Peyer's patch (tissue), 4 donors: ENCODE results near the gene CDH2.

ENCODE experiments used
- CTCF ChIP-seq, 6 experiments: fragments of 450-650 bp in 4 of 6; fragments of 200-600 bp in 2 of 6; sonication (generic) in 1 of 6; IDR thresholded peaks; one replicate each; pipeline ENCODE4 v1.5.1; 2017 to 2019; ENCODE audit warnings: antibody characterized with exemption in 6 of 6, mild to moderate bottlenecking in 3 of 6, moderate library complexity in 1 of 6
- POLR2A ChIP-seq, 2 donors: fragments of 450-650 bp; IDR thresholded peaks; one replicate each; pipeline ENCODE4 v1.5.1; 2017; ENCODE audit warnings: antibody characterized with exemption in 2 of 2, mild to moderate bottlenecking in 2 of 2, moderate library complexity in 2 of 2

GRCh38 chr18:28071199-28071598 lies 105.7 kb downstream of the CDH2 start:
- TF ChIP-seq CTCF (IDR thresholded peaks at IDR 0.05) (no peak), POLR2A (IDR thresholded peaks at IDR 0.05) (no peak)
